Caco-2 (cell line): ENCODE results near the gene MAPKAP1. TPM values are rescaled to one million over a fixed set of nuclear protein-coding genes. Genes with fewer than 3 reads are reported as not detected.

Source experiments
- BruUV-seq: library from RNA; stranded (reverse); fragments of 400-500 nt; replicated peaks from 2 replicates; lab custom pipeline; 2021; lab: Mats Ljungman, UMichigan
- CTCF ChIA-PET: fragments of 300-600 bp; sonication (Branson Sonifier 250); formaldehyde crosslinking; loops from one replicate; lab custom pipeline; 2022; ENCODE audit warnings: antibody characterized with exemption; lab: Charles Lee
- POLR2A ChIA-PET: fragments of 300-600 bp; sonication (Branson Sonifier 250); formaldehyde crosslinking; loops from one replicate; lab custom pipeline; 2022; ENCODE audit warnings: antibody characterized with exemption; lab: Charles Lee
- DNase-seq, 2 experiments: peaks; one replicate each; pipeline versions ENCODE4 v3.0.0 to v3.0.0-alpha.2; 2020 to 2022
- H3K27me3 ChIP-seq: replicated peaks from 2 replicates; pipeline ENCODE4 v1.6.0; 2011; ENCODE audit warnings: low read length; ENCODE audit not compliant: control insufficient read depth, insufficient read depth
- H3K36me3 ChIP-seq: 2 replicates; pipeline ENCODE4 v1.5.1; 2011; ENCODE audit warnings: low read length; ENCODE audit not compliant: control insufficient read depth, insufficient read depth
- H3K4me1 ChIP-seq: fragments of 250-450 bp; sonication (Bioruptor Pico); 2 replicates; pipeline ENCODE4 v1.5.1; 2020; ENCODE audit warnings: mild to moderate bottlenecking
- H3K4me3 ChIP-seq: 2 replicates; pipeline ENCODE4 v1.5.1; 2011; ENCODE audit warnings: low read depth, mild to moderate bottlenecking, control low read depth, low read length
- H3K9me3 ChIP-seq: fragments of 250-450 bp; sonication (Bioruptor Pico); 2 replicates; pipeline ENCODE4 v1.5.1; 2020; ENCODE audit warnings: mild to moderate bottlenecking, moderate library complexity
- H3K27ac Mint-ChIP-seq: one replicate; pipeline ENCODE4 v1.8.0; 2022; ENCODE audit warnings: mixed read lengths; ENCODE audit not compliant: unreplicated experiment
- H3K27me3 Mint-ChIP-seq: one replicate; pipeline ENCODE4 v1.8.0; 2022; ENCODE audit warnings: mixed read lengths; ENCODE audit not compliant: insufficient read depth, unreplicated experiment
- H3K36me3 Mint-ChIP-seq: one replicate; pipeline ENCODE4 v1.8.0; 2022; ENCODE audit warnings: mild to moderate bottlenecking, mixed read lengths; ENCODE audit not compliant: insufficient read depth, unreplicated experiment
- H3K4me1 Mint-ChIP-seq: one replicate; pipeline ENCODE4 v1.8.0; 2022; ENCODE audit warnings: low read depth, mixed read lengths; ENCODE audit not compliant: unreplicated experiment
- H3K4me3 Mint-ChIP-seq: one replicate; pipeline ENCODE4 v1.8.0; 2022; ENCODE audit warnings: mild to moderate bottlenecking, moderate library complexity, mixed read lengths; ENCODE audit not compliant: unreplicated experiment
- H3K9me3 Mint-ChIP-seq: one replicate; pipeline ENCODE4 v1.8.0; 2022; ENCODE audit warnings: mixed read lengths; ENCODE audit not compliant: unreplicated experiment
- CTCF ChIP-seq, 2 experiments: fragments of 200-600 bp in 1 of 2; IDR thresholded peaks; 1 replicate in 1 of 2; 2 replicates in 1 of 2; pipeline versions ENCODE4 v1.5.1 to v1.8.0; 2011 to 2022; ENCODE audit warnings: antibody characterized with exemption in 1 of 2, control low read depth in 1 of 2, inconsistent platforms in 1 of 2, low read depth in 1 of 2, low read length in 1 of 2, mild to moderate bottlenecking in 1 of 2, moderate library complexity in 1 of 2; ENCODE audit not compliant: insufficient read depth in 1 of 2, severe bottlenecking in 1 of 2, unreplicated experiment in 1 of 2
- intact Hi-C: fragments of 100-400 bp; cut with micrococcal nuclease; formaldehyde crosslinking; loops from one replicate; pipeline ENCODE4 v1.10.0; 2022; ENCODE audit not compliant: unreplicated experiment
- total RNA-seq: library from RNA; stranded (reverse); gene quantifications from 2 replicates; pipeline ENCODE4 v1.2.3, GENCODE V29; 2022

Gene MAPKAP1
- total RNA-seq, 1 experiment from 2014 or later = 70.0 TPM

- no TSS peak for BruUV-seq
- Mint-ChIP-seq H3K27me3 (no peaks in the 10 kb centered on the region), H3K27ac (no peak overlapping the region), H3K9me3 (no peaks in the 10 kb centered on the region), H3K4me3 (no peak overlapping the region), H3K36me3 (peaks cover 5% of the 10 kb centered on the region), H3K4me1 (peaks cover 8% of the 10 kb centered on the region)
- TF ChIP-seq CTCF (IDR thresholded peaks at IDR 0.05; ENCODE audit: insufficient read depth in 1 of 2, low read depth in 1 of 2, low read length in 1 of 2, severe bottlenecking in 1 of 2, unreplicated experiment in 1 of 2) = no peak
- CTCF ChIA-PET = no interaction called here
- no peak overlapping the region for H3K4me3 ChIP-seq
- POLR2A ChIA-PET = no interaction called here
- H3K36me3 ChIP-seq = no peaks in the 10 kb centered on the region
- DNase-seq = no peak
- H3K27me3 ChIP-seq = no peaks in the 10 kb centered on the region
- intact Hi-C loops = no loop called here
- H3K4me1 ChIP-seq = peaks cover 20% of the 10 kb centered on the region
- H3K9me3 ChIP-seq = no peaks in the 10 kb centered on the region
Measured at GRCh38 chr9:125672876-125673275, 34.1 kb downstream of the MAPKAP1 start.

- Histone ChIP-seq H3K4me1 (no peaks in the 10 kb centered on the region), H3K36me3 (no peaks in the 10 kb centered on the region), H3K9me3 (no peaks in the 10 kb centered on the region), H3K4me3 (no peak overlapping the region), H3K27me3 (no peaks in the 10 kb centered on the region)
- intact Hi-C loops = no loop called here
- ChIA-PET CTCF (no interaction called here), POLR2A (no interaction called here)
- Mint-ChIP-seq H3K4me3 (no peak overlapping the region), H3K9me3 (no peaks in the 10 kb centered on the region), H3K36me3 (peaks cover 14% of the 10 kb centered on the region), H3K4me1 (no peaks in the 10 kb centered on the region), H3K27me3 (no peaks in the 10 kb centered on the region), H3K27ac (no peak overlapping the region)
- no peak for DNase-seq
- BruUV-seq = no TSS peak
- TF ChIP-seq CTCF (IDR thresholded peaks at IDR 0.05; ENCODE audit: insufficient read depth in 1 of 2, low read depth in 1 of 2, low read length in 1 of 2, severe bottlenecking in 1 of 2, unreplicated experiment in 1 of 2) = no peak
Measured at GRCh38 chr9:125663127-125663526, 43.9 kb downstream of the MAPKAP1 start.

GRCh38 chr9:125660557-125660956, 46.5 kb downstream of the MAPKAP1 start:
- Mint-ChIP-seq H3K4me1 (no peaks in the 10 kb centered on the region), H3K9me3 (no peaks in the 10 kb centered on the region), H3K4me3 (no peak overlapping the region), H3K27me3 (no peaks in the 10 kb centered on the region), H3K27ac (no peak overlapping the region), H3K36me3 (peaks cover 7% of the 10 kb centered on the region)
- Histone ChIP-seq H3K36me3 (no peaks in the 10 kb centered on the region), H3K4me3 (no peak overlapping the region), H3K4me1 (no peaks in the 10 kb centered on the region), H3K9me3 (no peaks in the 10 kb centered on the region), H3K27me3 (no peaks in the 10 kb centered on the region)
- POLR2A ChIA-PET = no interaction called here
- BruUV-seq = no TSS peak
- CTCF ChIA-PET = no interaction called here
- TF ChIP-seq CTCF (IDR thresholded peaks at IDR 0.05; ENCODE audit: insufficient read depth in 1 of 2, low read depth in 1 of 2, low read length in 1 of 2, severe bottlenecking in 1 of 2, unreplicated experiment in 1 of 2) = no peak
- DNase-seq = no peak
- intact Hi-C loops = no loop called here
